ENCODE measurements around the gene TENM4.
A peak's percentile ranks its signal among the peaks of the same experiment; 100 is the strongest.

Gene TENM4

DNA sequence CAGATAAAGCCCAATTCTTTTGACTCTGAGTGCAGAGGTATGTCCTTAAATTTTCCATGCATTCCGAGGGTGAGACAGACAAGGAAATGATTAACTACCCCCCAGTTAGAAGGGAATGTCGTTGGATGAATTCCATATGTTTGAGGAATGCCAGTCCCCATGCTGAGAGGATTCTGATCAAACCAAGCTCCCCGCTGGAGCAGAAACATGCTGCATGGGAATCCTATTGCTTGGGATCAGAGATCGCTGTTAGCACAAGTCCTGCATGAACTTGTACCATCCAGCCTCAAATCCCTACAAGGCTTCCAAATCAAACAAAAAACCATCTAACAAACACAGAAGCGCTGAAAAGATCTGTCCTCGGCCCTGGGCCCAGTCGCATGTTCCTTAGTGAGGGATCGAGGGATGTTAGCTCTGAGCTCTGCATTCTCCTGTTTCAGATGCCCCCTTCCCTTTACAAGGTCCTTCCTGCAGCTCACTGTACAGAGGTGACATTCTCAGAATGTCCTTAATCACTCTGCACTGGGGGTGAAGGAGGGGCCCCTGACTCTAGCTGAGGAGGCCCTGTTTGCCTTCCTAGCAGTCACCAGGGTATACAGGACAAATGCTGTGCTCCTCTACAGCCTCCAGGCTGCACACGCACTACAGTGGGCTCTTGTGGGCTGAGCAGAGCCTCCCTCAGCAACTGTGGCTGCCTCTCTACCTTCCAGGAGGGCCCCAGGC is 353.4 kb downstream of the TENM4 start:
- no peak overlapping the region for H3K4me3 ChIP-seq (ENCODE audit: low read depth, low read length)
- peak; percentile 69 for DNase-seq (ENCODE audit: low read depth)
- TF ChIP-seq, protein P1, sequence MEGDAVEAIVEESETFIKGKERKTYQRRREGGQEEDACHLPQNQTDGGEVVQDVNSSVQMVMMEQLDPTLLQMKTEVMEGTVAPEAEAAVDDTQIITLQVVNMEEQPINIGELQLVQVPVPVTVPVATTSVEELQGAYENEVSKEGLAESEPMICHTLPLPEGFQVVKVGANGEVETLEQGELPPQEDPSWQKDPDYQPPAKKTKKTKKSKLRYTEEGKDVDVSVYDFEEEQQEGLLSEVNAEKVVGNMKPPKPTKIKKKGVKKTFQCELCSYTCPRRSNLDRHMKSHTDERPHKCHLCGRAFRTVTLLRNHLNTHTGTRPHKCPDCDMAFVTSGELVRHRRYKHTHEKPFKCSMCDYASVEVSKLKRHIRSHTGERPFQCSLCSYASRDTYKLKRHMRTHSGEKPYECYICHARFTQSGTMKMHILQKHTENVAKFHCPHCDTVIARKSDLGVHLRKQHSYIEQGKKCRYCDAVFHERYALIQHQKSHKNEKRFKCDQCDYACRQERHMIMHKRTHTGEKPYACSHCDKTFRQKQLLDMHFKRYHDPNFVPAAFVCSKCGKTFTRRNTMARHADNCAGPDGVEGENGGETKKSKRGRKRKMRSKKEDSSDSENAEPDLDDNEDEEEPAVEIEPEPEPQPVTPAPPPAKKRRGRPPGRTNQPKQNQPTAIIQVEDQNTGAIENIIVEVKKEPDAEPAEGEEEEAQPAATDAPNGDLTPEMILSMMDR (conservative IDR thresholded peaks at IDR 0.05; ENCODE audit: low read depth, low read length): no peak

DNA sequence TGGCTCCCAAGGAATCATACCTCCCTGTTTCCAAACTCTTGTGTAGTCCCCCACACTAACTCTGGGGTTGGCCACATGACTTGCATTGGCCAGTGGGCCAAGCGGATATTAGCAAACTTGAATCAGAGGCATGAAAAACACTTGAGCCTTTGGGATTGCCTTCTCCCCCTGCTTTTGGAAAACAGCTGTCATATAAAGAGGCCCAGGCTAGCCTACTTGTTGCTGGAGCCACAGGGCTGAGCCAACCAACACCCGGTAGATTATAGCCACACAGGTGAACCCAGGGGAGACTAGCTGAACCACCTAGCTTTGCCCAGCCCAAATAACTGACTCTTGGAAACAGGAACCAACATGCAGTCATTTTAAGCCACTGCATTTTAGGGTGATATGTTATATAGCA is 354.8 kb downstream of the TENM4 start:
- no peak for DNase-seq (ENCODE audit: low read depth)
- TF ChIP-seq, protein P1 (conservative IDR thresholded peaks at IDR 0.05; ENCODE audit: low read depth, low read length): no peak

DNA sequence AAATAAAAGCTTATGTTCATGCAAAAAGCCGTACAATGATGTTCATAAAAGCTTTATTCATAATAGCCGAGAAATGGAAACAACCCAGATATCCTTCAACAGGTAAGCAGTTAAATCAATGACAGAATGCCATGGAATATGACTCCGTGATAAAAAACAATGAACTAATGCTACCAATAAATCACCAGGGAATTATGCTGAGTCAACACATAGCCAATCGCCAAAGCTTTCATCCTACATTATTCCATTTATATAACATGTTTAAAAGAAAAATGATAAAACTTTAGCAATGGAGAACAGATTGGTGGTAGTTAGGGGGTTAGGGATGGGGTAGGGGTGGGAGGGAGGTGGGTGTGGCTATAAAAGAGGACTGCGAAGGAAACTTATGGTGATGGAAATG is 356.4 kb downstream of the TENM4 start:
- no peak overlapping the region for H3K4me3 ChIP-seq (ENCODE audit: low read depth, low read length)
- TF ChIP-seq, protein P1 (conservative IDR thresholded peaks at IDR 0.05; ENCODE audit: low read depth, low read length): no peak
- no peak for DNase-seq (ENCODE audit: low read depth)

More for the DNA sequence above, 354.8 kb downstream of the TENM4 start:
- H3K4me3 ChIP-seq (ENCODE audit: low read depth, low read length): no peak overlapping the region

DNA sequence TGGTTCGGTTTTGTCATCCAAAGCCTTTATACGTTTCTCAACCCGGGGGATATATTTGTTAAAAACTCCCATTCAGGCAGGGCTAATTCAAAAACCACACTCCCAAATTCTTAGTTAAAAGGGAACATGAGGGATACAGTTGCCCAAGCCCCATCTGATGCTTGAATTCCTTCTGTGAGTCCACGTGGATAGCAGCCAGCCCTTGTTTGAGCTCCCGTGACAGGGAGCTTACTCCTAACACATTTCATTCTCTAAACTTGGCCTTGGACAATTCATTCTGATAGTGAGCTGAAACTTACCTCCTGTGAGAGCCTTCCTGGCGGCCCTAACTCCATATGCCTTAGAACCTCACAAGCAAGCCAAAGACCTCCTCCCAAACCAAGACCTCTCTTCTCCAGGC is 357.5 kb downstream of the TENM4 start:
- no peak overlapping the region for H3K4me3 ChIP-seq (ENCODE audit: low read depth, low read length)
- TF ChIP-seq, protein P1 (conservative IDR thresholded peaks at IDR 0.05; ENCODE audit: low read depth, low read length): no peak
- DNase-seq (ENCODE audit: low read depth): no peak

DNA sequence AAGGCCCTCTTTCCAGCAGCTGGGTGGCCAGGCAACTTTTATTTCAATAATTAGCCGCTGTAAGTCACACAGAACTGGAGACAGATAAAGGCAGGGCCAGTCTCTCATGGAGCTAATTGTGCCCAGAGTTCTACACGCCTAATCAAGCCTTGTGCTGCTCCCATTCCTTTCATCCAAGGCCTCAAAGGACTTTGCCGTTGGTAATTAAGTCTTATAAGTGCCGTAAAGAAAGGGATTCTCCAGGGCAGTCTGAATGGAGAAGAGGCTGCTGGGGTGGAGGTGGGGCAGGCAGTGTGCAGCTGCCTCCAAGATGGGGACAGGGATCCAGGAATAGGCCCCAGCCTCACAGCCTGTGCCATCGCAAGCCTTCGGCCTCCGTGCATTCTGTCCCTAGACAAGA is 357.9 kb downstream of the TENM4 start:
- DNase-seq (ENCODE audit: low read depth): no peak
- TF ChIP-seq, protein P1 (conservative IDR thresholded peaks at IDR 0.05; ENCODE audit: low read depth, low read length): no peak
- no peak overlapping the region for H3K4me3 ChIP-seq (ENCODE audit: low read depth, low read length)

DNA sequence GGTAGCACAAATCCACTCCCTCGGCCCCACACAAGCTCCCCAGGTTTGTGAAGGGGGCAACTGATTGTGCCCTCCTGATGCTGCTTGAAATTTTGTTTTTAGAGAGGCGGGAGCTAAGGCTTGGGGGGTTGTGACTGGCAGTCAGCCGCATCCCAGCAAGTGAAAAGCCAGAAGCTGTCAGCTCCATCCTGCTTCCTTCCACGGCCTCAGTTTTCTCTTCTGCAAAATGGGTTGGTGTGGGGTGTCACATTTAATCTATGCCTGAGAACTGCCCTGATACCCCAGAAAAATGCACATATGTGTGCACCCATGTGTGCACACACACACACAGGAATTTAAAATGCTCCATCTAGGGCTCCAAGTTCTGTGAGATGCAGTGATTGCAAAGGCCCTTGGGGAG is 358.6 kb downstream of the TENM4 start:
- H3K4me3 ChIP-seq (ENCODE audit: low read depth, low read length): no peak overlapping the region
- no peak for DNase-seq (ENCODE audit: low read depth)
- TF ChIP-seq, protein P1 (conservative IDR thresholded peaks at IDR 0.05; ENCODE audit: low read depth, low read length): no peak

DNA sequence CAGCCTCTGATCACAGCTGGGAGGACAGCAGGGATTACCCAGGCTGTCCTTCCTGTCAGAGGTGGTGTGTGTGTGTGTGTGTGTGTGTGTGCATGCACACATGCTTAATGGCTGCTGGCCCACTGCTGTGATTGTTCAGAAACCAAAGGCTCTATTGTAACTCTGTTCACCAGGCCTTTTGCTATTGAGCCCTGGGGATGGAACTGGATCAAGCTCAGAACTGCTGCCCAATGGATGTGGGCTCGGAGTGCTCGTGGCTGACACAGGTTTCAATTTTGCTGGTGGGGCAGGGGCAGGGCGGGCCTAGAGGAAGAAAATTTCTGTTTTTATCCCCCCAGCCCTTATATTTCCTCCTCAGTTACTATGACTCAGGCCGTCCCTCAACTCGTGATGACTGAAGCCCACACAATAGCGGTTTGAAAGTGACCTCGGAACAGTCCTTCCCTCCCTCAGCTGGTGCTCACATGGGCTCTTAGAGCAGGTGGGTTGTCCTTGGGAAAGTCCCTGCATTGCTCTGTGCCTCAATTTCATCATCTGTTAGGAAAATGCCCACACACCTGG is 359.3 kb downstream of the TENM4 start:
- DNase-seq (ENCODE audit: low read depth): peak; percentile 52
- TF ChIP-seq, protein P1 (conservative IDR thresholded peaks at IDR 0.05; ENCODE audit: low read depth, low read length): no peak
- H3K4me3 ChIP-seq (ENCODE audit: low read depth, low read length): no peak overlapping the region

All from choroid plexus epithelial cell (primary cell).